GM13976 (cell line): ENCODE measurements around the gene CPLX3.
A peak's percentile ranks its signal among the peaks of the same experiment; 100 is the strongest.
"Not testable (repeated sequence)": the region's sequence is repeated elsewhere in the genome, so short reads cannot be mapped to it uniquely, and the experiment has no call there.

ENCODE experiments used
- DNase-seq: peaks from one replicate; pipeline ENCODE4 v3.0.0; 2012; ENCODE audit warnings: low spot score
- CTCF ChIP-seq: IDR thresholded peaks from 2 replicates; pipeline ENCODE4 v1.5.1; 2012; ENCODE audit warnings: borderline replicate concordance, mild to moderate bottlenecking; ENCODE audit not compliant: insufficient read depth; ENCODE audit errors: extremely low read depth, missing control alignments, control extremely low read depth
- in situ Hi-C: fragments of 300-500 bp; cut with MboI; formaldehyde crosslinking; loops from one replicate; pipeline ENCODE4 v1.12.0; 2022; ENCODE audit warnings: low sequenced_read_pairs, mixed read lengths, inconsistent platforms; ENCODE audit not compliant: unreplicated experiment

Gene CPLX3

DNA sequence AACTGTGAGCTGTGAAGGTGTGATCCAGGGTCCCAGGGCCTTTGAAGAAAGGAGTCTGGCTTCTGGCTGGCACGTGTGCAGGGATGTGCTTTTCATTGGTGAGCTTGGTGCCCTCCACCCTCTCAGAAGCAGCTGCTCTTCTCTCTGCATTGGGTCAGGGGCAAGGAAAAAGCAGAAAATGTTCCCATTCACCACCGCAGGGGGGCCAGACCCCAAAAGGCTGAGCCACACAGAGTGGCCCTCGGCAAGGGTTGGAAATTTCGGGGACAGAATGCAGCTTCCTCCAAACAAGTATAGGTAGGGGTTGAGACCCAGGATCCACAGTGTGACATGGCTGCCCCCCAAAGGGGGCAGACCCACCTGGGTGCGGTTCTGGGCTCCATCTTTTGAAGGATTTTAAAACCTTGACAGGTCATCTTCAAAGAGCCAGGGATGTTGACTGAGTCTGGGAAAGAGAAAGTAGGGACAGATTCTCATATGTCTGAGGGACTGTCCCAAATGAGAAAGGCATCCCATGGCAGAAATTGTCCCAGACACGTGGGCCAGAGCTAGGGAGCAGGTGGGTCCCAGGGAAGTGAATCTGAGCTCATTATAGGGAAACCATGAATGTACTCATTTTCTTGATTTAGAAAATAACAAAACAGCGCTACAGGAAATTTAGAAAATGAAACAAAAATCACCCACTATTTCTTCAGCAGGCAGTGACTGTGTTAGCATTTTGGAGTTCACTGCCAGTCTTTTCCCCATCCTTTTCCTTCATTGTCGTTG lies 41.8 kb upstream of the CPLX3 start:
- in situ Hi-C loops: no loop called here
- no peak for TF ChIP-seq CTCF

GRCh38 chr15:74785194-74786032 lies 41.0 kb upstream of the CPLX3 start:
- peak; percentile 76 for DNase-seq
- in situ Hi-C loops: no loop called here
- no peak for TF ChIP-seq CTCF

More for the DNA sequence above, 41.8 kb upstream of the CPLX3 start:
- no peak for DNase-seq

GRCh38 chr15:74786081-74786480 lies 40.3 kb upstream of the CPLX3 start:
- DNase-seq, in situ Hi-C loops: not testable (repeated sequence)

- in situ Hi-C loops: no loop called here
Measured at GRCh38 chr15:74786551-74787165, 39.8 kb upstream of the CPLX3 start.

DNA sequence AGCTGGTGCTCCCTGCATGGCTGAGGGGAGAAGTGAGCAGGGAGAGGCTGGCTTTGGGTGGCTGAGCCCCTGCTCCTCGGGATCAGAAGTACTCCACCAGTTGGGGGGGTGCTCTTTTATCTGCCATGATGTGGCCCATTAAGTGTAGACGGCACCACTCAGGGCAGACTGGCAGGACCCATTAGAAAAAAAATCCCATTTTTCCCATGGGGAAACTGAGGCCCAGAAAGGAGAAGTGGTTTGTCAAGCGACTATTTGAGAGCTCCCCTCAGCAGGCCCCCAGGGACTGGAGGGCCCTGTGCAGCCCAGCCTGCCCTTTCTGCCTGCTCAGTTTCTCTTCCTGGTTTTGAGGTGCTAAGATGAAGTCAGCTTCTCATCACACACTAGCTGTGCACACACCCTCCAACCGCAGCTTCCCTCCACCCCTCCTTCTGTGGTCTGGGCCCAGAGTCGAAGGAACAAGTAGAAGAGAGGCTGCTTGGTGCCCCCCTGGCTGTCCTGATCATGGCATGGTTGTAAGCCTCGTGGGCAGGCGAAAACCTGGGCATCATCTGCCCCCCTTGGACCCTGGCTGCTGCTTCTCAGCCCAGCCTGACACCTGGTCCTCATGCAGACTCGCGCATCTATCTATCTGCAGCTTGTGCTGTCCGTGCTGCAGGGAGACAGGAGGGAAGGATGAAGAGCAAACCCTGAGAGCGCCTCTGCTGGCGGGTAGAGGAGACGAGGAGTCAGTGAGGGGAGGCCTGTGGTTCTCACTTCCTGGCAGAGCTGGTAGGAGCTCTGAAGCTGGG lies 39.0 kb upstream of the CPLX3 start:
- peak; percentile 85 for DNase-seq
- TF ChIP-seq CTCF: peak; percentile 67
- in situ Hi-C loops: no loop called here

More at GRCh38 chr15:74786551-74787165, 39.8 kb upstream of the CPLX3 start:
- TF ChIP-seq CTCF: no peak
- no peak for DNase-seq

GRCh38 chr15:74788042-74788682 lies 38.3 kb upstream of the CPLX3 start:
- no peak for TF ChIP-seq CTCF
- no peak for DNase-seq
- in situ Hi-C loops: no loop called here
